H9 (cell line): ENCODE results near the gene TMEFF2. TPM values are rescaled to one million over a fixed set of nuclear protein-coding genes. Genes with fewer than 3 reads are reported as not detected.

Experiments used
- DNase-seq: peaks from one replicate; pipeline ENCODE4 v3.0.0-alpha.2; 2017
- H2AFZ ChIP-seq: one replicate; pipeline ENCODE4 v1.6.1; 2013; ENCODE audit warnings: mild to moderate bottlenecking, low read length, control low read depth, moderate library complexity
- H2AK5ac ChIP-seq: 2 replicates; pipeline ENCODE4 v1.6.1; 2013; ENCODE audit warnings: low read length, control low read depth, mixed read lengths; ENCODE audit not compliant: insufficient read length
- H2BK120ac ChIP-seq: one replicate; pipeline ENCODE4 v1.6.1; 2013; ENCODE audit warnings: low read depth, mild to moderate bottlenecking, low read length, control low read depth, inconsistent platforms; ENCODE audit not compliant: poor library complexity, severe bottlenecking
- H2BK12ac ChIP-seq: 2 replicates; pipeline ENCODE4 v1.6.1; 2013; ENCODE audit warnings: low read length, control low read depth, mixed read lengths, low read depth; ENCODE audit not compliant: insufficient read length
- H2BK15ac ChIP-seq: 2 replicates; pipeline ENCODE4 v1.6.1; 2013; ENCODE audit warnings: low read depth, low read length, control low read depth
- H2BK20ac ChIP-seq: one replicate; pipeline ENCODE4 v1.6.1; 2013; ENCODE audit warnings: low read depth, mild to moderate bottlenecking, low read length, control low read depth, inconsistent platforms; ENCODE audit not compliant: poor library complexity, severe bottlenecking
- H2BK5ac ChIP-seq: 2 replicates; pipeline ENCODE4 v1.6.1; 2013; ENCODE audit warnings: low read length, control low read depth, mixed read lengths; ENCODE audit not compliant: insufficient read length
- H3K14ac ChIP-seq: 2 replicates; pipeline ENCODE4 v1.6.1; 2013; ENCODE audit warnings: low read length, control low read depth; ENCODE audit not compliant: insufficient read depth
- H3K18ac ChIP-seq: 2 replicates; pipeline ENCODE4 v1.6.1; 2013; ENCODE audit warnings: low read depth, mild to moderate bottlenecking, mixed read lengths, low read length, control low read depth; ENCODE audit not compliant: insufficient read length
- H3K23ac ChIP-seq: 2 replicates; pipeline ENCODE4 v1.6.1; 2013; ENCODE audit warnings: low read length, control low read depth, mixed read lengths, low read depth; ENCODE audit not compliant: insufficient read length
- H3K23me2 ChIP-seq: 2 replicates; pipeline ENCODE4 v1.6.1; 2013; ENCODE audit warnings: low read depth, mild to moderate bottlenecking, mixed read lengths, low read length, control low read depth; ENCODE audit not compliant: insufficient read length, poor library complexity, severe bottlenecking
- H3K27ac ChIP-seq: 2 replicates; pipeline ENCODE4 v1.5.1; 2013; ENCODE audit warnings: low read length, control low read depth, mixed read lengths, low read depth; ENCODE audit not compliant: insufficient read length
- H3K27me3 ChIP-seq: 2 replicates; pipeline ENCODE4 v1.6.1; 2013; ENCODE audit warnings: low read length, control low read depth, inconsistent platforms; ENCODE audit not compliant: insufficient read depth
- H3K4ac ChIP-seq: 2 replicates; pipeline ENCODE4 v1.6.1; 2013; ENCODE audit warnings: low read depth, mild to moderate bottlenecking, control low read depth, inconsistent platforms, low read length, moderate library complexity
- H3K4me1 ChIP-seq: 2 replicates; pipeline ENCODE4 v1.6.1; 2013; ENCODE audit warnings: low read length, control low read depth, inconsistent platforms; ENCODE audit not compliant: insufficient read depth
- H3K4me2 ChIP-seq: 2 replicates; pipeline ENCODE4 v1.6.1; 2013; ENCODE audit warnings: low read length, control low read depth, mixed read lengths; ENCODE audit not compliant: insufficient read length, insufficient read depth
- H3K56ac ChIP-seq: 2 replicates; pipeline ENCODE4 v1.6.1; 2013; ENCODE audit warnings: low read depth, mild to moderate bottlenecking, mixed read lengths, low read length, control low read depth; ENCODE audit not compliant: insufficient read length
- H3K79me1 ChIP-seq: 2 replicates; pipeline ENCODE4 v1.6.1; 2013; ENCODE audit warnings: low read depth, mild to moderate bottlenecking, moderate library complexity, low read length, control low read depth, inconsistent platforms; ENCODE audit not compliant: insufficient read depth, poor library complexity, severe bottlenecking
- H3K79me2 ChIP-seq: 2 replicates; pipeline ENCODE4 v1.6.1; 2013; ENCODE audit warnings: low read length, control low read depth, inconsistent platforms; ENCODE audit not compliant: insufficient read depth
- H3K9ac ChIP-seq: 2 replicates; pipeline ENCODE4 v1.6.1; 2013; ENCODE audit warnings: low read length, control low read depth, mixed read lengths; ENCODE audit not compliant: insufficient read length; ENCODE audit errors: extremely low read depth
- H3K9me3 ChIP-seq: one replicate; pipeline ENCODE4 v1.6.1; 2013; ENCODE audit warnings: low read depth, low read length, inconsistent platforms; ENCODE audit not compliant: control insufficient read depth
- H3T11ph ChIP-seq: one replicate; pipeline ENCODE4 v1.6.1; 2013; ENCODE audit warnings: mild to moderate bottlenecking, low read length, control low read depth, inconsistent platforms
- H4K20me1 ChIP-seq: one replicate; pipeline ENCODE4 v1.6.1; 2013; ENCODE audit not compliant: control insufficient read depth, insufficient read length, insufficient read depth
- H4K5ac ChIP-seq: 2 replicates; pipeline ENCODE4 v1.6.1; 2013; ENCODE audit warnings: low read depth, mild to moderate bottlenecking, mixed read lengths, low read length, control low read depth; ENCODE audit not compliant: insufficient read length
- H4K8ac ChIP-seq: replicated peaks from 2 replicates; pipeline ENCODE4 v1.6.1; 2013; ENCODE audit warnings: low read length, control low read depth, mixed read lengths, low read depth; ENCODE audit not compliant: insufficient read length
- H4K91ac ChIP-seq: 2 replicates; pipeline ENCODE4 v1.6.1; 2013; ENCODE audit warnings: low read depth, mild to moderate bottlenecking, moderate library complexity, mixed read lengths, low read length, control low read depth; ENCODE audit not compliant: insufficient read length
- H3K27ac Mint-ChIP-seq, 3 experiments: 2 replicates in 2 of 3; 3 replicates in 1 of 3; pipeline ENCODE4 v1.8.0; 2020 to 2021; ENCODE audit warnings: mixed read lengths in 3 of 3, mild to moderate bottlenecking in 1 of 3, moderate library complexity in 1 of 3
- H3K27me3 Mint-ChIP-seq: 2 replicates; pipeline ENCODE4 v1.8.0; 2021; ENCODE audit warnings: low read depth, mild to moderate bottlenecking, moderate library complexity, mixed read lengths
- H3K36me3 Mint-ChIP-seq, 3 experiments: 2 replicates in 2 of 3; 3 replicates in 1 of 3; pipeline ENCODE4 v1.8.0; 2020 to 2021; ENCODE audit warnings: low read depth in 3 of 3, mixed read lengths in 3 of 3; ENCODE audit not compliant: insufficient read depth in 1 of 3
- H3K4me1 Mint-ChIP-seq, 2 experiments: 2 replicates each; pipeline ENCODE4 v1.8.0; 2020; ENCODE audit warnings: mixed read lengths in 2 of 2
- H3K4me3 Mint-ChIP-seq, 2 experiments: 2 replicates in 1 of 2; 3 replicates in 1 of 2; pipeline ENCODE4 v1.8.0; 2020 to 2021; ENCODE audit warnings: mild to moderate bottlenecking in 2 of 2, mixed read lengths in 2 of 2, moderate library complexity in 1 of 2
- H3K9me3 Mint-ChIP-seq, 2 experiments: 2 replicates in 1 of 2; 3 replicates in 1 of 2; pipeline ENCODE4 v1.8.0; 2020; ENCODE audit warnings: mild to moderate bottlenecking in 2 of 2, mixed read lengths in 2 of 2, moderate library complexity in 1 of 2
- WGBS: extraction: QIAGEN DNeasy Blood & Tissue Kit; methylation state at CpG from one replicate; pipeline ENCODE4 v1.1.7; 2013; ENCODE audit warnings: missing lambda C conversion rate, low lambda C conversion rate, mixed read lengths; ENCODE audit not compliant: insufficient read length; ENCODE audit errors: extremely low coverage; 5-methylcytosine and 5-hydroxymethylcytosine counted together
- total RNA-seq: library from RNA; stranded (reverse); gene quantifications from 2 replicates; pipeline ENCODE4 v1.2.1, GENCODE V29; 2021
- TF ChIP-seq, protein P1 (sequence below): fragments of 200-600 bp; sonication (generic); conservative IDR thresholded peaks from 3 replicates; pipeline ENCODE4 v1.8.0; 2021; ENCODE audit warnings: antibody characterized with exemption, mild to moderate bottlenecking

The TMEFF2 gene
- total RNA-seq, 1 experiment from 2014 or later = 0.39 TPM

DNA sequence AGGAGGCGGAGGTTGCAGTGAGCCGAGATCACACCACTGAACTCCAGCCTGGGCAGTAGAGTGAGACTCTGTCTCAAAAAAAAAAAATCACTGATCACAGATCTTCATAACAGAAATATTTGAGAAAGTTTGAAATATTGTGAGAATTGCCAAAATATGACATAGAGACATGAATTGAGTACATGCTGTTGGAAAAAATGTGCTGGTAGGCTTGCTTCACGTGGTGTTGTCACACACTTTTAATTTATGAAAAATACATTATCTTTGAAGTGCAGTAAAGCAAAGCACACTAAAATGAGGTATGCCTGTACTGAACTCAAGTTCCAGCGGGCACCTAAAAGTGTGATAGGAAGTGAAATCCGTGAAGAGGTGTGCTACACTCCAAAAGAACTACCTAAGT lies 152.6 kb downstream of the TMEFF2 start:
- no peaks in the 10 kb centered on the region for H3K27me3 ChIP-seq
- H3K23ac ChIP-seq = no peak overlapping the region
- no peak overlapping the region for H2AK5ac ChIP-seq
- no peak for DNase-seq
- no peaks in the 10 kb centered on the region for H3K79me2 ChIP-seq
- H3K56ac ChIP-seq = no peak overlapping the region
- H3K14ac ChIP-seq = no peak overlapping the region
- H2BK5ac ChIP-seq = no peak overlapping the region
- H3K23me2 ChIP-seq = no peaks in the 10 kb centered on the region
- H3K18ac ChIP-seq = no peak overlapping the region
- no peaks in the 10 kb centered on the region for H3K79me1 ChIP-seq
- no peak overlapping the region for H4K91ac ChIP-seq
- no peaks in the 10 kb centered on the region for H3K36me3 Mint-ChIP-seq
- H3K27me3 Mint-ChIP-seq = no peaks in the 10 kb centered on the region
- no peaks in the 10 kb centered on the region for H3K4me1 Mint-ChIP-seq
- H3K9me3 ChIP-seq = no peaks in the 10 kb centered on the region
- H3K27ac ChIP-seq = no peak overlapping the region
- no peak overlapping the region for H3K9ac ChIP-seq
- H4K8ac ChIP-seq = no peak overlapping the region
- no peak overlapping the region for H2BK120ac ChIP-seq
- H2AFZ ChIP-seq = no peak overlapping the region
- H4K5ac ChIP-seq = no peak overlapping the region
- WGBS = no CpG with 5 or more reads among the region's 5 CpGs
- H3K9me3 Mint-ChIP-seq = no peaks in the 10 kb centered on the region
- no peak overlapping the region for H3K4me2 ChIP-seq
- H2BK15ac ChIP-seq = no peak overlapping the region
- no peaks in the 10 kb centered on the region for H3K4me1 ChIP-seq
- TF ChIP-seq, protein P1, sequence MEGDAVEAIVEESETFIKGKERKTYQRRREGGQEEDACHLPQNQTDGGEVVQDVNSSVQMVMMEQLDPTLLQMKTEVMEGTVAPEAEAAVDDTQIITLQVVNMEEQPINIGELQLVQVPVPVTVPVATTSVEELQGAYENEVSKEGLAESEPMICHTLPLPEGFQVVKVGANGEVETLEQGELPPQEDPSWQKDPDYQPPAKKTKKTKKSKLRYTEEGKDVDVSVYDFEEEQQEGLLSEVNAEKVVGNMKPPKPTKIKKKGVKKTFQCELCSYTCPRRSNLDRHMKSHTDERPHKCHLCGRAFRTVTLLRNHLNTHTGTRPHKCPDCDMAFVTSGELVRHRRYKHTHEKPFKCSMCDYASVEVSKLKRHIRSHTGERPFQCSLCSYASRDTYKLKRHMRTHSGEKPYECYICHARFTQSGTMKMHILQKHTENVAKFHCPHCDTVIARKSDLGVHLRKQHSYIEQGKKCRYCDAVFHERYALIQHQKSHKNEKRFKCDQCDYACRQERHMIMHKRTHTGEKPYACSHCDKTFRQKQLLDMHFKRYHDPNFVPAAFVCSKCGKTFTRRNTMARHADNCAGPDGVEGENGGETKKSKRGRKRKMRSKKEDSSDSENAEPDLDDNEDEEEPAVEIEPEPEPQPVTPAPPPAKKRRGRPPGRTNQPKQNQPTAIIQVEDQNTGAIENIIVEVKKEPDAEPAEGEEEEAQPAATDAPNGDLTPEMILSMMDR = no peak
- H3T11ph ChIP-seq = no peak overlapping the region
- no peak overlapping the region for H3K4me3 Mint-ChIP-seq
- no peaks in the 10 kb centered on the region for H4K20me1 ChIP-seq
- H3K27ac Mint-ChIP-seq = no peak overlapping the region
- no peak overlapping the region for H3K4ac ChIP-seq
- no peak overlapping the region for H2BK12ac ChIP-seq
- H2BK20ac ChIP-seq = no peak overlapping the region
